Stomach (tissue), 9 donors: Measurements from ENCODE around the gene PPARA. TPM values are rescaled to one million over a fixed set of nuclear protein-coding genes. Genes with fewer than 3 reads are reported as not detected.
A peak's percentile ranks its signal among the peaks of the same experiment; 100 is the strongest.

ENCODE experiments used
- DNase-seq, 2 donors: peaks; one replicate each; pipeline versions ENCODE4 v3.0.0 to v3.0.0-alpha.2; 2013 to 2019
- H3K27ac ChIP-seq, 5 donors: fragments of 200-600 bp in 4 of 5; sonication (generic) in 4 of 5; one replicate each; pipeline ENCODE4 v1.5.1; 2013 to 2019; ENCODE audit warnings: mild to moderate bottlenecking in 1 of 5, moderate library complexity in 1 of 5
- H3K27me3 ChIP-seq, 3 donors: fragments of 200-600 bp; sonication (generic); one replicate each; pipeline ENCODE4 v1.5.1; 2017 to 2019; ENCODE audit warnings: mixed run types in 1 of 3
- H3K36me3 ChIP-seq, 4 donors: fragments of 200-600 bp; sonication (generic); 1 replicate in 3 of 4; 2 replicates in 1 of 4; pipeline ENCODE4 v1.5.1; 2016 to 2019
- H3K4me1 ChIP-seq, 4 donors: fragments of 200-600 bp; sonication (generic); one replicate each; pipeline ENCODE4 v1.5.1; 2016 to 2019
- H3K4me3 ChIP-seq, 4 donors: fragments of 200-600 bp; sonication (generic) in 3 of 4; one replicate each; pipeline ENCODE4 v1.5.1; 2016 to 2019; ENCODE audit warnings: mild to moderate bottlenecking in 1 of 4
- H3K9me3 ChIP-seq, 4 donors: fragments of 200-600 bp; sonication (generic); one replicate each; pipeline ENCODE4 v1.5.1; 2016 to 2019
- EP300 ChIP-seq: sonication (generic); formaldehyde crosslinking; IDR thresholded peaks from one replicate; pipeline ENCODE4 v1.6.1; 2017; ENCODE audit warnings: antibody characterized with exemption
- POLR2A ChIP-seq, 4 donors: fragments of 450-650 bp; IDR thresholded peaks; one replicate each; pipeline ENCODE4 v1.6.1; 2016; ENCODE audit warnings: antibody characterized with exemption in 4 of 4, control low read depth in 2 of 4, mild to moderate bottlenecking in 1 of 4, moderate library complexity in 1 of 4
- POLR2AphosphoS5 ChIP-seq, 3 donors: sonication (generic); formaldehyde crosslinking; IDR thresholded peaks; one replicate each; pipeline ENCODE4 v1.6.1; 2016; ENCODE audit warnings: antibody characterized with exemption in 3 of 3
- WGBS, 5 donors: extraction: QIAGEN DNeasy Blood & Tissue Kit in 3 of 5; methylation state at CpG; one replicate each; pipeline versions ENCODE4 v1.1.5 to v1.1.7; 2013 to 2018; 5-methylcytosine and 5-hydroxymethylcytosine counted together
- intact Hi-C: fragments of 100-400 bp; cut with DNase I; formaldehyde crosslinking; loops from one replicate; pipeline ENCODE4 v1.15.1; 2023; ENCODE audit warnings: low total_unique reads
- polyA plus RNA-seq, 3 donors: library from polyadenylated mRNA; stranded (reverse); fragments of 200-250 nt; gene quantifications; one replicate each; pipeline ENCODE4 v1.2.3, GENCODE V29; 2013
- total RNA-seq, 5 donors: library from RNA; depleted of rRNA; stranded (reverse); fragments of >200 nt; gene quantifications; one replicate each; pipeline versions ENCODE4 v1.1.0 to v1.2.3, GENCODE V29; 2014 to 2016
- TF ChIP-seq, protein P1 (sequence below), 7 experiments: fragments of 450-650 bp in 4 of 7; fragments of 200-600 bp in 3 of 7; sonication (generic) in 3 of 7; IDR thresholded peaks; one replicate each; pipeline ENCODE4 v1.5.1; 2016 to 2019; ENCODE audit warnings: antibody characterized with exemption in 7 of 7, control low read depth in 2 of 7, mild to moderate bottlenecking in 1 of 7
- donor health status: healthy with polysubstance abuse.
- donor health status: Bipolar disorder and iron deficiency.
- donor health status: healthy.

PPARA gene
- total and polyA plus RNA-seq, 8 donors: 3.4 to 28.8 (median 11.6) TPM

DNA sequence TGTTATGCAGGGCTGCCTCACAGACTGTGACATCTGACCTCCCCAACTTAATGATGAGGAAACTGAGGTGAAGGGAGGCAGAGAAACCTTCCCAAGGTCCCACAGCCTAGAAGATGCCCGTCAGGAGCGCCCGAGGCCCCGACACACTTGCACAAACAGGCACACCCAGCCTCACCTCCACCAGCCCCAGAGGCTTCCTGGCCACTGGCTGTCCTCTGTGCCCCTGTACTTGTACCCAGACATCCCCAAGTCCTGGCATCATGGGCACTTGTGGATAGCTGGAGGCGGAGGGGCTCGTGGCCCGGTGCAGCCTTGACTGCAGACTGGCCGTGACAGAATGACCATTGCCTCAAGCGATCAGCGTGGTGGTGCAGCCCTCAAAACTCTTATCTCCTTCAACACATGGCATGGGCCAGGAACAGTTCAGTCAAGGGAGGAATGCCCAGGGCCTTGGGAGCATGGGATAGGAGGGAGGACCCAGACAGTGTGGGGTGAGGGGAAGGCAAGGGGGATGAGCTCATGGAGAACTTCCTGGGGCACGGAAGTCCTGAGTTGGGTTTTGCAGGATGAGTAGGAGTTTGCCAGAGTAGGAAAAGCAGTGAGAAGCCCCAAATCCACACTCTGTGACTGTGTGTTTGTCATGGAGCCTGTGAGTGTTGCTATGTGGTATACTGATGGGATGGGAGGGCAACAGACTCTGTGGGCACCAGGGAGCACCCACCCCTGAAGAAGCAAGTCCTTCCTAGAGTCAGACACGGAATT is 25.8 kb upstream of the PPARA start:
- no peaks in the 10 kb centered on the region for H3K9me3 ChIP-seq
- H3K27ac ChIP-seq: no peak overlapping the region
- intact Hi-C loops: no loop called here
- no peak for TF ChIP-seq EP300
- no peak for TF ChIP-seq POLR2A (IDR thresholded peaks at IDR 0.05)
- TF ChIP-seq, protein P1, sequence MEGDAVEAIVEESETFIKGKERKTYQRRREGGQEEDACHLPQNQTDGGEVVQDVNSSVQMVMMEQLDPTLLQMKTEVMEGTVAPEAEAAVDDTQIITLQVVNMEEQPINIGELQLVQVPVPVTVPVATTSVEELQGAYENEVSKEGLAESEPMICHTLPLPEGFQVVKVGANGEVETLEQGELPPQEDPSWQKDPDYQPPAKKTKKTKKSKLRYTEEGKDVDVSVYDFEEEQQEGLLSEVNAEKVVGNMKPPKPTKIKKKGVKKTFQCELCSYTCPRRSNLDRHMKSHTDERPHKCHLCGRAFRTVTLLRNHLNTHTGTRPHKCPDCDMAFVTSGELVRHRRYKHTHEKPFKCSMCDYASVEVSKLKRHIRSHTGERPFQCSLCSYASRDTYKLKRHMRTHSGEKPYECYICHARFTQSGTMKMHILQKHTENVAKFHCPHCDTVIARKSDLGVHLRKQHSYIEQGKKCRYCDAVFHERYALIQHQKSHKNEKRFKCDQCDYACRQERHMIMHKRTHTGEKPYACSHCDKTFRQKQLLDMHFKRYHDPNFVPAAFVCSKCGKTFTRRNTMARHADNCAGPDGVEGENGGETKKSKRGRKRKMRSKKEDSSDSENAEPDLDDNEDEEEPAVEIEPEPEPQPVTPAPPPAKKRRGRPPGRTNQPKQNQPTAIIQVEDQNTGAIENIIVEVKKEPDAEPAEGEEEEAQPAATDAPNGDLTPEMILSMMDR (IDR thresholded peaks at IDR 0.05): no peak
- no peak for TF ChIP-seq POLR2AphosphoS5 (IDR thresholded peaks at IDR 0.05)
- H3K36me3 ChIP-seq: no peaks in the 10 kb centered on the region
- 91 to 96% (median 94%) methylated on average over 10 to 12 of the region's 12 CpGs for WGBS, 5 donors
- H3K4me3 ChIP-seq: no peak overlapping the region
- DNase-seq: no peak
- H3K4me1 ChIP-seq: peaks cover 7 to 20% (median 12%) of the 10 kb centered on the region in 4 donors
- H3K27me3 ChIP-seq: no peaks in the 10 kb centered on the region

DNA sequence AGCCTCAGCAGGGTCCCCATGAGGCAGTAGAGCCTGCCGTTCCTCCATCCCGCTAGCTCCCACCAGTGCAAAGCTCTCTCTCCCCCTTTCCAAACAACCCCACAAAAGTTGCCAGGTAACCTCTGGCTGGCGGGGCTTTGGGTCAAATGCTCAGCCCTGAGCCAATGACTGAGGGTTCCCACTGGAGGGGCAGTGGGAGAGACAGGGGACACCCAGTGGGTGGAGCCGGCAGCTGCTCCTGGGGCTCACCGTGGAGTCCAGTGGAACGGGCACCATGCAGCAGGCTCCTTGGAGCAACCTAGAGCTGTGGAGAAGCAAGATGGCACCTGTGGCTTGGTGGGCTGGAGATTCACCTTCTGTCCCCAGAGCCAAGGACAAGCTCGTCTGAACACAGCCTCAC is 25.0 kb upstream of the PPARA start:
- TF ChIP-seq EP300 (no peak), POLR2A (IDR thresholded peaks at IDR 0.05) (no peak), POLR2AphosphoS5 (IDR thresholded peaks at IDR 0.05) (no peak)
- TF ChIP-seq, protein P1 (IDR thresholded peaks at IDR 0.05): no peak
- no peak for DNase-seq
- H3K9me3 ChIP-seq: no peaks in the 10 kb centered on the region
- H3K27me3 ChIP-seq: no peaks in the 10 kb centered on the region
- no peak overlapping the region for H3K27ac ChIP-seq
- WGBS, 5 donors: 73 to 93% (median 79%) methylated on average over 2 to 7 of the region's 7 CpGs
- no peak overlapping the region for H3K4me3 ChIP-seq
- H3K36me3 ChIP-seq: no peaks in the 10 kb centered on the region
- H3K4me1 ChIP-seq: peaks cover 6 to 27% (median 8%) of the 10 kb centered on the region in 4 donors
- intact Hi-C loops: no loop called here

DNA sequence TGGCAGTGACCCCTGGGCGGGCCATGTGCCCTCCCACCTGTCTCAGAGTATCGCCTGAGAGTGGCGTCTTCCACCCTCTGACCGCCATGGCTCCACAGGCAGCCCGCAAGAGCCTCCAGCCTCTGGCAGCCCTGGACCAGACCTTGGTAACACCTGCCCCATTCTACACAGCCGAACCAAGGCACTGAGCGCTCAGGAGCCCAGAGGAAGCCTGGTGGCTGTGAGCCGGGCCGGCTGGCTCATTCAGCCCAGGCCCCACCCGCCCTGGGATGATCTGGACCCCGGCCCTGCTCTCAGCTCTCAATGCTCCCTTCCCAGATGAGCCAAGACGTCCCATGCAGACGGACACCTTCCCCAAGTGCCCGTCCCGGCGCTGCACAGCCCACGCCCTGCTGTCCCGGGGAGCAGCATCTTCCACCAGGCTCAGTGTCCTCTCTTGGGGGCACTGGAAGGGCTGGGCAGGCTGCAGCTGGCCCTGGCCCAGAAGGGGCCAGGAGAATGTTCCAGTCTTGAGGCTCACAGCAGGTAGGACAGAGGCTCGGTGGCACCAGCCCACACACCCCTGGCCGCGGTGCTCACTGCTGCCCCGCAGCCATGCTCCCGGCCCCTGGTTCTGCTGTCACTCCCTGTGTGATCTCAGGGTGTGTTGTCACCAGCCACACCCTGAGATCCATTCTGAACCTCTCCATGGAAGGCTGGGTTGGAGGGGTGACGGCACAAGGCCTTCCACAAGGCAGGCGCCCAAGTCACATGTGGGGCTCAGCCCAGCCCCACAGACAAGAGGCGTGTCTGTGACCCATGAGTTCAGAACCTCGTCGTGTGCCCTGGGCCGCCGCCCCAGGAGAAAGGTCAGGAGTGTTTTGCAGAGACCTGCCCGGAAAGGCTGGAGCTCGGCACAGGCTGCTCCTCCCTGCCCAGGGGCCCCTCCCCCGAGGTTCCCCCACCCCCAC is 24.2 kb upstream of the PPARA start:
- no peaks in the 10 kb centered on the region for H3K27me3 ChIP-seq
- no peak overlapping the region for H3K27ac ChIP-seq
- peaks cover 3 to 28% (median 7%) of the 10 kb centered on the region in 4 donors for H3K4me1 ChIP-seq
- peak; percentile 44 to 56 for DNase-seq
- no peak overlapping the region for H3K4me3 ChIP-seq
- TF ChIP-seq, protein P1 (IDR thresholded peaks at IDR 0.05): no peak
- no peak for TF ChIP-seq POLR2AphosphoS5 (IDR thresholded peaks at IDR 0.05)
- no peak for TF ChIP-seq EP300
- no peak for TF ChIP-seq POLR2A (IDR thresholded peaks at IDR 0.05)
- no peaks in the 10 kb centered on the region for H3K9me3 ChIP-seq
- H3K36me3 ChIP-seq: no peaks in the 10 kb centered on the region
- 66 to 90% (median 76%) methylated on average over 19 to 33 of the region's 33 CpGs for WGBS, 5 donors
- intact Hi-C loops: no loop called here

DNA sequence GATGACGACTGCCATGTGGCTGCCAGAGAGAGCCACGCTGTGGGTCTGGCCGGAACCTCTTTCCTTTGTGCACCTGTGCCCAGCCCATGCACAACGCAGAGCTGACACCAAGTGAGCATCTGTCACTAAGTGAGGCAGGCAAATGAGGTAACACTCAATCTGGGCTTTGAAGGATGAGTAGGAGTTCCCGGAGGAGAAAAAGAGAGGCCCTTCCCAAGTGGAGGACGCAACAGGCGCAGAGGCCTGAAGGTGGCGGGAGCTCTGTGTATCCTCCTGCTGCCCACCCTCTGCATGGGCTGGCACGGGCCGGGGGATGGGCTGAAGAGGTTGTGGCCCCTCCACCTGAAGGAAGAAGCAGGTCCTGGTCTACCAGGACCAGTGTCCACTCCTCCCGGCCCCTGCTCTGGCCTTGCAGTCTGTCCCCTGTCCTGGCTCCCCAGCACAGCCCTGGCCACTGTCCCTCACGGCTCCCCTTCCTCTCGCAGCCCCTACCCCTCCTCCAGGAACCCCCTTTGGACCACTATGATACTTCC is 23.4 kb upstream of the PPARA start:
- TF ChIP-seq, protein P1 (IDR thresholded peaks at IDR 0.05): no peak
- TF ChIP-seq EP300: no peak
- no peak for TF ChIP-seq POLR2A (IDR thresholded peaks at IDR 0.05)
- no peak for TF ChIP-seq POLR2AphosphoS5 (IDR thresholded peaks at IDR 0.05)
- intact Hi-C loops: no loop called here
- Histone ChIP-seq H3K9me3 (no peaks in the 10 kb centered on the region), H3K4me3 (no peak overlapping the region), H3K4me1 (peaks cover 3 to 25% (median 7%) of the 10 kb centered on the region in 4 donors), H3K27me3 (no peaks in the 10 kb centered on the region), H3K27ac (no peak overlapping the region), H3K36me3 (no peaks in the 10 kb centered on the region)
- no peak for DNase-seq
- 90 to 96% (median 93%) methylated on average over 10 to 13 of the region's 13 CpGs for WGBS, 5 donors
